SIG-M5 treated with dmso at 0.1 percent for 504 hours (cell line): Measurements from ENCODE around the gene ZNF14.
"Not testable (repeated sequence)": the region's sequence is repeated elsewhere in the genome, so short reads cannot be mapped to it uniquely, and the experiment has no call there.

Source experiments
- DNase-seq: peaks from one replicate; lab custom pipeline; 2025; ENCODE audit not compliant: unreplicated experiment; lab: John Stamatoyannopoulos, UW

ZNF14 gene

DNA sequence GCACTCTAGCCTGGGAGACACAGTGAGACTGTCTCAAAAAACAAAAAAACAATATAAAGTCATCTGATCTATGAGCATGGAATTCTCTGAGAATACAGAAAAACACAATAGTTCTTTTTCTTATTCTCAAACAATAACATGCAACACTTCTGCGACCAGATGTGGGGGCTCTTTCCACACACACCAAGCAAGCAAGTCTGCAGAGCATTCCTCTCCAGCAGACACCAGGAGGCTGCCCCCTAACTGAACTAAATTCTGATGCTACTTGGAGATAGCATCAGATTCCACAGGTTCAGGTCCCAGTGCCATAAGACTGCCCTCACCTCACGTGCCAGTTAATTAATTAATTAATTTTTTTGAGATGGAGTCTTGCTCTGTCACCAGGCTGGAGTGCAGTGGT lies 36.5 kb downstream of the ZNF14 start:
- DNase-seq = no peak

DNA sequence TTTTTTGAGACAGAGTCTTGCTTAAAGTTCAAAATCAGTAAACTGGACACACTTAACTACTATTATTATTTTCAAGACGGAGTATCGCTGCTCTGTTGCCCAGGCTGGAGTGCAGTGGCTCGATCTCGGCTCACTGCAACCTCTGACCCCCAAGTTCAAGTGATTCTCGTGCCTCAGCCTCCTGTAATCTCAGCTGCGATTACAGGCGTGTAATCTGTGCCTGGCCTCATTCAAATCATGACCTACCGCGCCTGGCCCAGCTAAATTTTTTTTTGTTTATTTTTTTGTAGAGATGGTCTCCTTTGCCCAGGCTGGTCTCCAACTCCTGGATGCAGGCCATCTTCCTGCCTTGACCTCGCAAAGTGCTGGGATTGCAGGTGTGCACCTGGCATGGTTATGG lies 41.2 kb downstream of the ZNF14 start:
- no peak for DNase-seq

- DNase-seq = not testable (repeated sequence)
These were observed 43.9 kb downstream of the ZNF14 start for GRCh38 chr19:19689023-19689422.

- DNase-seq = peak; percentile 37
These were observed 45.8 kb downstream of the ZNF14 start for GRCh38 chr19:19687090-19687489.

DNA sequence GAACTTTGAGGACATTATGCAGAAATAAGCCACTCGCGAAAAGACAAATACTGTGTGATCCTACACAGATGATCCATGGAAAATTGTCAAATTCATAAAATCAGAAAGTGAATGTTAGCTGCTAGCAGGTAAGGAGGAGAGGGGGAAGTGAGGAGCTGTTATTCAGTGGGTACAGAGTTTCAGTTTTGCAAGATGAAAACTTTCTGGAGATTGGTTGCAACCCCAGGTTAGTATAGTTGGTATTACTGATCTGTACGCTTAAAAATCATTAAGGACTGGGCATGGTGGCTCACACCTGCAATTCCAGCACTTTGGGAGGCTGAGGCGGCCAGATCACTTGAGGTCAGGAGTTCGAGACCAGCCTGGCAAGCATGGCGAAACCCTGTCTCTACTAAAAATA lies 46.3 kb downstream of the ZNF14 start:
- no peak for DNase-seq

- DNase-seq = not testable (repeated sequence)
These were observed 46.8 kb downstream of the ZNF14 start for GRCh38 chr19:19686119-19686518.

DNA sequence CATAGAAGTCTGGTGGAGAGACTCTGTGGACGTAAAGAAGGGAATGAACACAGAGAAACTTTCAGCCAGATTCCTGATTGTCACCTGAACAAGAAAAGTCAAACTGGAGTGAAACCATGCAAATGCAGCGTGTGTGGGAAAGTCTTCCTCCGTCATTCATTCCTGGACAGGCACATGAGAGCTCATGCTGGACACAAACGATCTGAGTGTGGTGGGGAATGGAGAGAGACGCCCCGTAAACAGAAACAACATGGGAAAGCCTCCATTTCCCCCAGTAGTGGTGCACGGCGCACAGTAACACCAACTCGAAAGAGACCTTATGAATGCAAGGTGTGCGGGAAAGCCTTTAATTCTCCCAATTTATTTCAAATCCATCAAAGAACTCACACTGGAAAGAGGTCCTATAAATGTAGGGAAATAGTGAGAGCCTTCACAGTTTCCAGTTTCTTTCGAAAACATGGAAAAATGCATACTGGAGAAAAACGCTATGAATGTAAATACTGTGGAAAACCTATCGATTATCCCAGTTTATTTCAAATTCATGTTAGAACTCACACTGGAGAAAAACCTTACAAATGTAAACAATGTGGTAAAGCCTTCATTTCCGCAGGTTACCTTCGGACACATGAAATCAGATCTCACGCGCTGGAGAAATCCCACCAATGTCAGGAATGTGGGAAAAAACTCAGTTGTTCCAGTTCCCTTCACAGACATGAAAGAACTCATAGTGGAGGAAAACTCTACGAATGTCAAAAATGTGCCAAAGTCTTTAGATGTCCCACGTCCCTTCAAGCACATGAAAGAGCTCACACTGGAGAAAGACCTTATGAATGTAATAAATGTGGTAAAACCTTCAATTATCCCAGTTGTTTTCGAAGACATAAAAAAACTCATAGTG lies 53.5 kb downstream of the ZNF14 start:
- DNase-seq = no peak

GRCh38 chr19:19677579-19677978 lies 55.3 kb downstream of the ZNF14 start:
- no peak for DNase-seq

DNA sequence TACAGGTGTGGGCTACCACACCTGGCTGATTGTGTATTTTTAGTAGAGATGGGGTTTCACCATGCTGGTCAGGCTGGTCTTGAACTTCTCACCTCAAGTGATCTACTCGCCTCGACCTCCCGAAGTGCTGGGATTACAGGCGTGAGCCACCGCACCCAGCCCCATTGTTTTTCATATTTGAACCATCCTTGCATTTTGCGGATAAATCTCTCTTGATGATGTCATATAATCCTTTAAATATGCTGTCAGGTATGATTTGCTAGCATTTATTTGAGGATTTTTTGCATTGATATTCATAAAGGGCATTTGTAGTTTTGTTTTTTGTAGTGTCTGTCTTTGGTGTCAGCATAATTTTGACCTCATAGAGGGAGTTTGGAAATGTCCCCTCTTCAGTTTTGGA lies 58.6 kb downstream of the ZNF14 start:
- no peak for DNase-seq

- DNase-seq = no peak
These were observed 60.1 kb downstream of the ZNF14 start for GRCh38 chr19:19672816-19673215.

GRCh38 chr19:19670070-19670551 lies 62.8 kb downstream of the ZNF14 start:
- DNase-seq = no peak

- DNase-seq = peak; percentile 93
These were observed 64.5 kb downstream of the ZNF14 start, which contains the start of gene ZNF101 for GRCh38 chr19:19668230-19669012. TSS of gene ZNF101 (plus strand) at chr19:19668839. CDS start at chr19:19668964, 125 bp downstream.

DNA sequence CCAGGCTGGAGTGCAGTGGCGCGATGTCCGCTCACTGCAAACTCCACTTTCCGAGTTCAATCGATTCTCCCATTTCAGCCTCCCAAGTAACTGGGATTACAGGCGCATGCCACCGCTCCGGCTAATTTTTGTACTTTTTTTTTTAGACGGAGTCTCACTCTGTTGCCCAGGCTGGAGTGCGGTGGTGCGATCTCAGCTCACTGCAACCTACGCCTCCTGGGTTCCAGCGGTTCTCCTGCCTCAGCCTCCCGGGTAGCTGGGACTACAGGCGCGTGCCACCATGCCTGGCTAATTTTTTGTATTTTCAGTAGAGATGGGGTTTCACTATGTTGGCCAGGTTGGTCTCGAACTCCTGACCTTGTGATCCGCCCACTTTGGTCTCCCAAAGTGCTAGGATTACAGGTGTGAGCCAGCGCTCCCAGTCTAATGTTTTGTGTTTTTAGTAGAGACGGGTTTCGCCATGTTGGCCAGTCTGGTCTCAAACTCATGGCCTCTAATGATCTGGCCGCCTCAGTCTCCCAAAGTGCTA lies 67.4 kb downstream of the ZNF14 start:
- DNase-seq = not testable (repeated sequence)

DNA sequence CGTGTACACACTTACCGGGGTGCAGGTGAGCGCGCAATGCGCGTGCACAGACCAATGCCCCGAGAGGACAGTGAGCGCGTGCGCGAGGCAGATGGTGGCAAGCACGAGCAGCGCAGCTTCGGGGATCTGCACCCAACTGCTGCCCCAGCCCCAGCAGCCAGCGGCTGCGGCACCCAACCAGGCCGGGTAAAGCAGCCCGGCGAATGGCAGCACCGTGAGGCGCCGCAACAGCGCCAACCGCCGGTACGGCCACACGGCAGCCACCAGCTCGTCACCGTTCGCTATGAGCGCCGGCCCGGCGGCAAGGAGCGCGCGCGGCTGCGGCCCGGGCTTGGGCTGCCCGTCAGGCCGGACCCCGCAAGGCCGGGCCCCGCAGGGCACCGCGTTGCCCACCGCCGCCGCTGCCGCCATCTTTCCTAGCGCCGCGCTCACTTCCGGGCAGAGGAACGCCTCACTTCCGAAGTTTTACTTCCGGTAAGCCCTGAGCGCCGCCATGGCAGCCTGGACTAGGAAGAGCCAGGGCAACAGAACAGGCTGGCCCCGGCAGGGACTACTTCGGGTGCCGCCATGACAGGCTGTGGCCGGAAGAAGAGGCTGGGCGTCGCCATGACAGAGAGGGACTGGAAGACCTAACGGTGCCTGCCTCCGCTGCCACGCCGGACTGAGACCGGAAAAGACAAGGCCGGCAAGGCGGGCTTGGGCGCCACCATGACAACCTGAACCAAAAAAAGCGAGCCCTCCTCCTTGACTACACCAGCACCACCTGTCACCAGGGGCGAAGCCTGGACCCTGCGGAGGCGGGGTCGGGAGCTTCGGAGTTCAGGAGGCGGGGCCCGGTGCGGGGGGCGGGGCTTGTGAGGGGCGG lies 69.4 kb downstream of the ZNF14 start, which contains the start of gene ATP13A1:
ATP13A1 (minus strand) TSS at position 421 of the 865 bp plus-strand sequence; CDS start at position 411, 10 bp downstream.
- peak; percentile 95 for DNase-seq

DNA sequence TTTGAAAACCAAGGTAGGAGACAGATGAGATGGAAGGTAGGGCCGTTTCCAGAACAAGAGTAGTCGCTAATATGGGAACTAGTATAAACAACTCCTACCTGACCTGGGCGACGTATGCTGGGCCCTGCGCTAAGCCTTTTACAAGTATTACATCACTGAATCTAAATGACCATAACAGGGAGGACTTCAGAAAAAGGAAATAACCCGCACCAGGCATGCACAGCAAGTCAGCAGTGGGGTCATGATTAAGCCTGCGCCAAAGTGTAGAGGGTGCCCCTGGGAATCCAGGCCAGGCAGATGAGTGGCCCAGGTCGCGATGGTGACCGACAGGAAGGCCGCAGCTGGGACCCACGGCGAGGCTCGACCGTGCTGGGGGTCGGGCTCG lies 70.0 kb downstream of the ZNF14 start:
- DNase-seq = peak; percentile 31

- no peak for DNase-seq
These were observed 70.6 kb downstream of the ZNF14 start for GRCh38 chr19:19662344-19662743.

DNA sequence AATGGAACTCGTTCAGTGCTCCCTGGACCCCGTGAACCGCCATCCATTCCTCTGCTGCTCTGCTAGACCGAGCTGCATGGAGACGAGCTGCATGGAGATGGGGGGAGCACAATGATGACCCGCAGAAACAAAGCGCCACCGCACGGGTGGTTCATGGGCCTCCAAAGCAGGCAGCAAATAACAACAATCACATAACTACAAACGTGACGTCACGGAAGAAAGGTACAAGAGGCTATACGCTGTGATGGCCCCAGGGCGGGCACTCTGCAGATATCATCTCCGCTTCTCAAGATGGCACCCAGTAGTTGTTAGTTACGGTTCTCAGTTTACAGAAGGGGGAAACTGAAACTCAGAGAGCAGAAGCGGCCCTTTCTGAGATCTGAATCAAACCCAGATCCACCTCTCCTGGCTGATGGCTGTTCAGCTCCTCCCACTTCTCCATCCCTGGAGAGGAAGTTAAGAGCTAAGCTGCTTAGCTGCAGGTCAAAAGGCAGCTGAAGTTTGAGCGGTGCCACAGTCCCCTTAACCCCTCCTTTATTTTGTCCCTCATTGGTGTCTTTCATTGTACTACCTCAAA lies 71.1 kb downstream of the ZNF14 start:
- peak; percentile 91 for DNase-seq

DNA sequence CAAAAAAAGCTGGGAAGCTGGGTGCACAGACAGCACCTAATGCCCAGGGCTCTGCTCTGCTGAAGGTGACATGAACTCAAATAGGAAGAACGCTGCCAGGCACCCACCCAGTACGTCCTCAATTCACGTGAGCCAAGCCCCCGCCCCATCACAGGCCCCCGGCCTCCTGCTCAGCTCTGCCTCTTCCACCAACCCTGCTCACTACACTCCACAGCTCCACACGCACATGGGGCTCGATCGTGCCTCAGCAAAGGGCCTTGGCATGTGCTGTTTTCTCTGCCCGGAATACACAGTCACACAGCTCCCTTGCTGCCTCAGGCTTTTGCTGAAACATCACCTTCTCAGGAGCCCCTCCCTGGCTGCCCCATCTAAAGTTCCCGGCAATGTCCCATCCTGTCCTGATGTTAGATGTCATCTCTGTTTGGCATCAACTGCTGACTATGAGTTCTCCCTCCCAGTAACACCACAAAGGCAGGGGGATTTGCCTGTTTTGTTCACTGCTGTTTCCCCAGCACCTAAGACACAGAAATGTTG lies 71.7 kb downstream of the ZNF14 start:
- DNase-seq = no peak
